ES-I3 (cell line): ENCODE data around the gene MAN2C1.
A peak's percentile ranks its signal among the peaks of the same experiment; 100 is the strongest.
"Not testable (repeated sequence)": the region's sequence is repeated elsewhere in the genome, so short reads cannot be mapped to it uniquely, and the experiment has no call there.

Experiments
- H3K36me3 ChIP-seq: 2 replicates; pipeline ENCODE4 v1.6.1; 2013; ENCODE audit warnings: mild to moderate bottlenecking, low read length, control low read depth, moderate library complexity; ENCODE audit not compliant: insufficient read depth
- H3K4me1 ChIP-seq: 2 replicates; pipeline ENCODE4 v1.6.1; 2013; ENCODE audit warnings: mild to moderate bottlenecking, control low read depth, low read length; ENCODE audit not compliant: insufficient read depth
- H3K9ac ChIP-seq: 2 replicates; pipeline ENCODE4 v1.6.1; 2013; ENCODE audit warnings: low read depth, mild to moderate bottlenecking, low read length, moderate library complexity
- H3K9me3 ChIP-seq: 2 replicates; pipeline ENCODE4 v1.6.1; 2013; ENCODE audit warnings: mild to moderate bottlenecking, low read length, moderate library complexity; ENCODE audit not compliant: control insufficient read depth, insufficient read depth

MAN2C1 gene

GRCh38 chr15:75356006-75356405 lies 12.4 kb downstream of the MAN2C1 start:
- no peak overlapping the region for H3K9ac ChIP-seq
- peaks cover 2% of the 10 kb centered on the region; the same call in 1 of the 2 replicates for H3K36me3 ChIP-seq
- H3K9me3 ChIP-seq = no peaks in the 10 kb centered on the region
- no peaks in the 10 kb centered on the region for H3K4me1 ChIP-seq

- Histone ChIP-seq H3K4me1 (no peaks in the 10 kb centered on the region), H3K9ac (no peak overlapping the region), H3K36me3 (peaks cover 2% of the 10 kb centered on the region; the same call in 1 of the 2 replicates), H3K9me3 (no peaks in the 10 kb centered on the region)
Measured at GRCh38 chr15:75355369-75355768, 13.0 kb downstream of the MAN2C1 start.

- H3K9ac ChIP-seq = no peak overlapping the region
- no peaks in the 10 kb centered on the region for H3K4me1 ChIP-seq
- H3K36me3 ChIP-seq = peaks cover 1% of the 10 kb centered on the region; the same call in 1 of the 2 replicates
- H3K9me3 ChIP-seq = no peaks in the 10 kb centered on the region
Measured at GRCh38 chr15:75354454-75354853, 14.0 kb downstream of the MAN2C1 start.

GRCh38 chr15:75353604-75354003 lies 14.8 kb downstream of the MAN2C1 start:
- H3K36me3 ChIP-seq = no peaks in the 10 kb centered on the region
- no peak overlapping the region for H3K9ac ChIP-seq
- no peaks in the 10 kb centered on the region for H3K9me3 ChIP-seq
- no peaks in the 10 kb centered on the region; the same call in 1 of the 2 replicates for H3K4me1 ChIP-seq

- no peaks in the 10 kb centered on the region for H3K9me3 ChIP-seq
- no peaks in the 10 kb centered on the region for H3K36me3 ChIP-seq
- no peak overlapping the region for H3K9ac ChIP-seq
- no peaks in the 10 kb centered on the region; the same call in 1 of the 2 replicates for H3K4me1 ChIP-seq
Measured at GRCh38 chr15:75352186-75353080, 16.0 kb downstream of the MAN2C1 start.

- H3K9ac ChIP-seq = no peak overlapping the region
- H3K36me3 ChIP-seq = no peaks in the 10 kb centered on the region
- H3K9me3 ChIP-seq = no peaks in the 10 kb centered on the region
- H3K4me1 ChIP-seq = no peaks in the 10 kb centered on the region; the same call in 1 of the 2 replicates
Measured at GRCh38 chr15:75350601-75351361, 17.6 kb downstream of the MAN2C1 start.

GRCh38 chr15:75349851-75350588 lies 18.4 kb downstream of the MAN2C1 start:
- H3K36me3 ChIP-seq = no peaks in the 10 kb centered on the region
- H3K4me1 ChIP-seq = no peaks in the 10 kb centered on the region; the same call in 1 of the 2 replicates
- H3K9ac ChIP-seq = no peak overlapping the region
- H3K9me3 ChIP-seq = no peaks in the 10 kb centered on the region

GRCh38 chr15:75349351-75349669 lies 19.1 kb downstream of the MAN2C1 start:
- not testable (repeated sequence) for H3K9ac ChIP-seq, H3K4me1 ChIP-seq, H3K36me3 ChIP-seq, H3K9me3 ChIP-seq

GRCh38 chr15:75348562-75349350 lies 19.7 kb downstream of the MAN2C1 start:
- H3K9ac ChIP-seq = peak overlapping the region; percentile 66
- H3K36me3 ChIP-seq = no peaks in the 10 kb centered on the region
- no peaks in the 10 kb centered on the region; the same call in 1 of the 2 replicates for H3K4me1 ChIP-seq
- H3K9me3 ChIP-seq = no peaks in the 10 kb centered on the region

- no peaks in the 10 kb centered on the region for H3K36me3 ChIP-seq
- H3K9me3 ChIP-seq = no peaks in the 10 kb centered on the region
- H3K4me1 ChIP-seq = no peaks in the 10 kb centered on the region; the same call in 1 of the 2 replicates
- H3K9ac ChIP-seq = peak overlapping the region; percentile 66
Measured at GRCh38 chr15:75348034-75348561, 20.3 kb downstream of the MAN2C1 start.

GRCh38 chr15:75347222-75348033 lies 21.0 kb downstream of the MAN2C1 start:
- Histone ChIP-seq H3K9ac (peak overlapping the region; percentile 66), H3K9me3 (no peaks in the 10 kb centered on the region), H3K36me3 (no peaks in the 10 kb centered on the region), H3K4me1 (no peaks in the 10 kb centered on the region; the same call in 1 of the 2 replicates)

- Histone ChIP-seq H3K9ac (peak within 1 kb of the TSS; percentile 66), H3K4me1 (no peaks in the 10 kb centered on the region; the same call in 1 of the 2 replicates)
Measured at GRCh38 chr15:75346796-75347221, 21.6 kb downstream of the MAN2C1 start, which contains the start of gene NEIL1. Gene NEIL1, plus strand, starts transcription at chr15:75347039. Its CDS starts 1,867 bp downstream, at chr15:75348906.

GRCh38 chr15:75343953-75344352 lies 24.5 kb downstream of the MAN2C1 start:
- not testable (repeated sequence) for H3K36me3 ChIP-seq

More at GRCh38 chr15:75346796-75347221, 21.6 kb downstream of the MAN2C1 start, which contains the start of gene NEIL1:
- H3K9me3 ChIP-seq = no peaks in the 10 kb centered on the region
- H3K36me3 ChIP-seq = no peaks in the 10 kb centered on the region

More at GRCh38 chr15:75343953-75344352, 24.5 kb downstream of the MAN2C1 start:
- not testable (repeated sequence) for H3K9ac ChIP-seq, H3K4me1 ChIP-seq, H3K9me3 ChIP-seq
